A549 (cell line): ENCODE data around the gene INTS6. TPM values are rescaled to one million over a fixed set of nuclear protein-coding genes. Genes with fewer than 3 reads are reported as not detected.

ENCODE experiments used
- ATAC-seq, 2 experiments: fragments of 200-7000 bp in 1 of 2; fragments of >200 bp in 1 of 2; cut with Nextera tagmentation in 1 of 2; cut with Tn5 transposase in 1 of 2; 3 replicates each; pipeline versions ENCODE4 v1.8.0 to v1.9.1; 2018 to 2020; ENCODE audit warnings: mild to moderate bottlenecking in 1 of 2, moderate library complexity in 1 of 2
- CTCF ChIA-PET: fragments of 300-600 bp; sonication (Branson Sonifier 250); formaldehyde crosslinking; extraction: SDS; loops from one replicate; lab custom pipeline; 2021; ENCODE audit warnings: antibody characterized with exemption, inconsistent platforms; lab: Yijun Ruan, JAX
- POLR2A ChIA-PET: fragments of 350-600 bp; formaldehyde crosslinking; extraction: SDS; loops from one replicate; lab custom pipeline; 2021; ENCODE audit warnings: antibody characterized with exemption, inconsistent platforms; lab: Yijun Ruan, JAX
- DNase-seq, 2 experiments: peaks; one replicate each; pipeline versions ENCODE4 v3.0.0 to v3.0.0-alpha.2; 2011 to 2016; ENCODE audit warnings: low read depth in 1 of 2, low spot score in 1 of 2
- FAIRE-seq: peaks from 2 replicates; lab custom pipeline; 2011; peaks lifted over from hg19 to GRCh38; lab: Jason Lieb, UNC
- H3K27ac ChIP-seq, 2 experiments: fragments of >200 bp; sonication (Bioruptor Twin); formaldehyde crosslinking; 3 replicates each; pipeline ENCODE4 v1.5.1; 2016 to 2017
- H3K4me1 ChIP-seq: fragments of >200 bp; sonication (Bioruptor Twin); formaldehyde crosslinking; 3 replicates; pipeline ENCODE4 v1.6.1; 2016
- H3K4me2 ChIP-seq: fragments of >200 bp; sonication (Bioruptor Twin); formaldehyde crosslinking; 3 replicates; pipeline ENCODE4 v1.6.1; 2016
- H3K4me3 ChIP-seq: fragments of >200 bp; sonication (Bioruptor Twin); formaldehyde crosslinking; 3 replicates; pipeline ENCODE4 v1.5.1; 2016
- H3K9me3 ChIP-seq: fragments of >200 bp; sonication (Bioruptor Twin); formaldehyde crosslinking; 3 replicates; pipeline ENCODE4 v1.6.1; 2016
- CEBPB ChIP-seq, 2 experiments: fragments of >200 bp in 1 of 2; sonication (Bioruptor Twin) in 1 of 2; formaldehyde crosslinking in 1 of 2; IDR thresholded peaks; 2 replicates each; pipeline ENCODE4 v1.6.1; 2012 to 2016
- HDAC2 ChIP-seq: fragments of 200-600 bp; sonication (generic); IDR thresholded peaks from 2 replicates; pipeline ENCODE4 v1.6.1; 2016
- HOXB13 ChIP-seq: fragments of 250-450 bp; sonication (Bioruptor Pico); IDR thresholded peaks from 2 replicates; pipeline ENCODE4 v1.5.0; 2020; ENCODE audit warnings: low read depth, mild to moderate bottlenecking, moderate library complexity
- JUN ChIP-seq, 2 experiments: fragments of >200 bp; sonication (Bioruptor Twin); formaldehyde crosslinking; IDR thresholded peaks; 2 replicates in 1 of 2; 3 replicates in 1 of 2; pipeline ENCODE4 v1.6.1; 2016 to 2017
- KDM1A ChIP-seq: fragments of 200-600 bp; sonication (generic); IDR thresholded peaks from 2 replicates; pipeline ENCODE4 v1.6.1; 2016; ENCODE audit warnings: low read depth, mild to moderate bottlenecking
- MYC ChIP-seq: IDR thresholded peaks from 2 replicates; pipeline ENCODE4 v1.6.1; 2012; ENCODE audit warnings: mild to moderate bottlenecking, inconsistent platforms, low read length, improper control_type of control experiment, borderline replicate concordance
- NFE2L2 ChIP-seq: fragments of 150-350 bp; conservative IDR thresholded peaks from 2 replicates; pipeline ENCODE4 v1.6.1; 2014; ENCODE audit warnings: low read length
- PHF8 ChIP-seq: fragments of 200-600 bp; sonication (generic); IDR thresholded peaks from 2 replicates; pipeline ENCODE4 v1.6.1; 2016; ENCODE audit warnings: low read depth, mild to moderate bottlenecking, antibody characterized with exemption, moderate library complexity, borderline replicate concordance
- POLR2A ChIP-seq: IDR thresholded peaks from 2 replicates; pipeline ENCODE4 v1.6.1; 2012; ENCODE audit warnings: mild to moderate bottlenecking, low read length
- REST ChIP-seq: fragments of 200-600 bp; sonication (generic); IDR thresholded peaks from 2 replicates; pipeline ENCODE4 v1.6.1; 2016; ENCODE audit warnings: antibody characterized with exemption, mild to moderate bottlenecking, moderate library complexity
- TFCP2L1 ChIP-seq: fragments of 250-450 bp; sonication (Bioruptor Pico); IDR thresholded peaks from 2 replicates; pipeline ENCODE4 v1.5.0; 2021; ENCODE audit warnings: mild to moderate bottlenecking
- TP53 ChIP-seq: fragments of 250-450 bp; sonication (Bioruptor Pico); IDR thresholded peaks from 2 replicates; pipeline ENCODE4 v1.5.0; 2021; ENCODE audit warnings: mild to moderate bottlenecking, moderate library complexity
- ZFP36 ChIP-seq: fragments of 450-650 bp; IDR thresholded peaks from 2 replicates; pipeline ENCODE4 v1.6.1; 2014; ENCODE audit warnings: borderline replicate concordance; ENCODE audit not compliant: partially characterized antibody
- WGBS: methylation state at CpG from one replicate; pipeline ENCODE4 v1.1.6; 2017; ENCODE audit errors: missing lambda C conversion rate; 5-methylcytosine and 5-hydroxymethylcytosine counted together
- polyA minus RNA-seq: library from RNA; depleted of rRNA, polyadenylated mRNA; stranded (reverse); fragments of >200 nt; gene quantifications from 2 replicates; pipeline ENCODE4 v1.2.3, GENCODE V29; 2011; rRNA and poly(A)+ RNA removed
- polyA plus RNA-seq, 4 experiments: library from polyadenylated mRNA; depleted of rRNA in 3 of 4; stranded (reverse); fragments of >200 nt; fragmentation: RNase III in 1 of 4; extraction: RNeasy Plus Mini Kit Qiagen cat#74134 plus additional on column Dnase treatment in 1 of 4; gene quantifications; 2 replicates in 3 of 4; 3 replicates in 1 of 4; pipeline ENCODE4 v1.2.3, GENCODE V29; 2011 to 2017
- TF ChIP-seq, protein P1 (sequence below): fragments of >200 bp; sonication (Bioruptor Twin); formaldehyde crosslinking; IDR thresholded peaks from 3 replicates; pipeline ENCODE4 v1.6.1; 2016
- TF ChIP-seq, protein P2 (sequence below): IDR thresholded peaks from 2 replicates; pipeline ENCODE4 v1.6.1; 2012
- TF ChIP-seq, protein P3 (sequence below): fragments of 450-650 bp; IDR thresholded peaks from 2 replicates; pipeline ENCODE4 v1.6.1; 2014; ENCODE audit warnings: antibody characterized with exemption

Gene INTS6, protein sequence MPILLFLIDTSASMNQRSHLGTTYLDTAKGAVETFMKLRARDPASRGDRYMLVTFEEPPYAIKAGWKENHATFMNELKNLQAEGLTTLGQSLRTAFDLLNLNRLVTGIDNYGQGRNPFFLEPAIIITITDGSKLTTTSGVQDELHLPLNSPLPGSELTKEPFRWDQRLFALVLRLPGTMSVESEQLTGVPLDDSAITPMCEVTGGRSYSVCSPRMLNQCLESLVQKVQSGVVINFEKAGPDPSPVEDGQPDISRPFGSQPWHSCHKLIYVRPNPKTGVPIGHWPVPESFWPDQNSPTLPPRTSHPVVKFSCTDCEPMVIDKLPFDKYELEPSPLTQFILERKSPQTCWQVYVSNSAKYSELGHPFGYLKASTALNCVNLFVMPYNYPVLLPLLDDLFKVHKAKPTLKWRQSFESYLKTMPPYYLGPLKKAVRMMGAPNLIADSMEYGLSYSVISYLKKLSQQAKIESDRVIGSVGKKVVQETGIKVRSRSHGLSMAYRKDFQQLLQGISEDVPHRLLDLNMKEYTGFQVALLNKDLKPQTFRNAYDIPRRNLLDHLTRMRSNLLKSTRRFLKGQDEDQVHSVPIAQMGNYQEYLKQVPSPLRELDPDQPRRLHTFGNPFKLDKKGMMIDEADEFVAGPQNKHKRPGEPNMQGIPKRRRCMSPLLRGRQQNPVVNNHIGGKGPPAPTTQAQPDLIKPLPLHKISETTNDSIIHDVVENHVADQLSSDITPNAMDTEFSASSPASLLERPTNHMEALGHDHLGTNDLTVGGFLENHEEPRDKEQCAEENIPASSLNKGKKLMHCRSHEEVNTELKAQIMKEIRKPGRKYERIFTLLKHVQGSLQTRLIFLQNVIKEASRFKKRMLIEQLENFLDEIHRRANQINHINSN
- 37.1 and 42.6 TPM in 2 replicates for polyA plus RNA-seq (2011; rRNA removed)
- 5.1 and 5.3 TPM in 2 replicates for polyA plus RNA-seq (2012; cell fraction: cytosol; rRNA removed)
- 4.8 and 5.6 TPM in 2 replicates for polyA plus RNA-seq (2012; cell fraction: nucleus; rRNA removed)
- polyA plus RNA-seq (2017; fragmentation: RNase III; extraction: RNeasy Plus Mini Kit Qiagen cat#74134 plus additional on column Dnase treatment), result 11.5 to 12.6 TPM (median 12.1 TPM) in 3 replicates
- 41.2 and 43.5 TPM in 2 replicates for polyA minus RNA-seq

DNA sequence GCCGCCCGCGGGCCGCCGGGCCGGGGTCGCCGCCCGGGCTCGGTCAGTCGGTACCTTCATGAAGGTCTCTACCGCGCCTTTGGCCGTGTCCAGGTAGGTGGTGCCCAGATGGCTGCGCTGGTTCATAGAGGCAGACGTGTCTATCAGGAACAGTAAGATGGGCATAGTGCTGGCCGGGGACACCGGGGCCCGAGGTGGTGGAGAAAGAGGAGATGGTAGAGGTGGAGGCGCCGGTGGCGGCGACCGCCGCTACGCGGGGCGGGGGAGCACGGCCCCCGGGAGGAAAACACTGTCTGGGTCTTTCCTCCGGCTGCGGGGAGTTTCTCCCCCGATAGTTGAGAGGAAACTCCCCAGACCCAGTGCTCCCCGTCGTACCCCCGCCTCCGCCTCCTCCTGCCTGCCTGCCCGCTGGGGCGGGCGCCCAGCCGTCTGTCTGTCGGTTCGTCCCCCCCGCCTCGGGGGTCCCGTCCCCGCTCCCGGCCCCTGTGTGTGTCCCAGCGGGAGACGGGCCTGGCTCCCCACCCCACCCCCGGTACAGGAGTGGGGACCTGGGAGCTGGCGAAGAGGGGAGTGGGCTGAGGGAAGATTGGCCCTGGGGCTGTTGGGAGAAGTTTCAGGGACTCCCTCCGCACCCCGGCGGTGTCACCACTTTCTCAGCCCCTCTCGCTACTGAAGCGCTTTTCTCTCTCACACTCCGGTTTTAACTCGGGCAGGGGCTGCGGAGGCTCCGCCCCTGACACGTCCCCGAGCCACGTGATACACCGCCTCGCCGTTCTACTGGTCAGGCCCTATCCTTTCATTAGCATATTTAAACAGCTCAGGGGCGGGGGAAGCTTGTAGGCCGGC is at the start of gene INTS6:
Gene INTS6, minus strand, starts transcription at position 676 of the 846 bp plus-strand sequence. Its CDS starts 511 bp downstream, at position 165.
- TF ChIP-seq MYC (0 out of 2 replicates have a peak, but pooled peaks have one; percentile 17), JUN (IDR thresholded peaks at IDR 0.05) (peak; percentile 90 to 98), POLR2A (peak; percentile 99), HOXB13 (no peak), HDAC2 (no peak), PHF8 (peak; percentile 89), ZFP36 (no peak), CEBPB (IDR thresholded peaks at IDR 0.05) (no peak), KDM1A (no peak), TFCP2L1 (CRISPR knock-in tag) (peak; percentile 77), REST (peak; percentile 38; the same call in 1 of the 2 replicates), NFE2L2 (no peak), TP53 (CRISPR knock-in tag) (no peak)
- TF ChIP-seq, protein P1, sequence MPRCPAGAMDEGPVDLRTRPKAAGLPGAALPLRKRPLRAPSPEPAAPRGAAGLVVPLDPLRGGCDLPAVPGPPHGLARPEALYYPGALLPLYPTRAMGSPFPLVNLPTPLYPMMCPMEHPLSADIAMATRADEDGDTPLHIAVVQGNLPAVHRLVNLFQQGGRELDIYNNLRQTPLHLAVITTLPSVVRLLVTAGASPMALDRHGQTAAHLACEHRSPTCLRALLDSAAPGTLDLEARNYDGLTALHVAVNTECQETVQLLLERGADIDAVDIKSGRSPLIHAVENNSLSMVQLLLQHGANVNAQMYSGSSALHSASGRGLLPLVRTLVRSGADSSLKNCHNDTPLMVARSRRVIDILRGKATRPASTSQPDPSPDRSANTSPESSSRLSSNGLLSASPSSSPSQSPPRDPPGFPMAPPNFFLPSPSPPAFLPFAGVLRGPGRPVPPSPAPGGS, result peak; percentile 98
- TF ChIP-seq, protein P2, sequence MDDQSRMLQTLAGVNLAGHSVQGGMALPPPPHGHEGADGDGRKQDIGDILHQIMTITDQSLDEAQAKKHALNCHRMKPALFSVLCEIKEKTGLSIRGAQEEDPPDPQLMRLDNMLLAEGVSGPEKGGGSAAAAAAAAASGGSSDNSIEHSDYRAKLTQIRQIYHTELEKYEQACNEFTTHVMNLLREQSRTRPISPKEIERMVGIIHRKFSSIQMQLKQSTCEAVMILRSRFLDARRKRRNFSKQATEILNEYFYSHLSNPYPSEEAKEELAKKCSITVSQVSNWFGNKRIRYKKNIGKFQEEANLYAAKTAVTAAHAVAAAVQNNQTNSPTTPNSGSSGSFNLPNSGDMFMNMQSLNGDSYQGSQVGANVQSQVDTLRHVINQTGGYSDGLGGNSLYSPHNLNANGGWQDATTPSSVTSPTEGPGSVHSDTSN, result peak; percentile 78; the same call in 1 of the 2 replicates
- TF ChIP-seq, protein P3, sequence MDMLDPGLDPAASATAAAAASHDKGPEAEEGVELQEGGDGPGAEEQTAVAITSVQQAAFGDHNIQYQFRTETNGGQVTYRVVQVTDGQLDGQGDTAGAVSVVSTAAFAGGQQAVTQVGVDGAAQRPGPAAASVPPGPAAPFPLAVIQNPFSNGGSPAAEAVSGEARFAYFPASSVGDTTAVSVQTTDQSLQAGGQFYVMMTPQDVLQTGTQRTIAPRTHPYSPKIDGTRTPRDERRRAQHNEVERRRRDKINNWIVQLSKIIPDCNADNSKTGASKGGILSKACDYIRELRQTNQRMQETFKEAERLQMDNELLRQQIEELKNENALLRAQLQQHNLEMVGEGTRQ, result peak; percentile 92
- Histone ChIP-seq H3K9me3 (no peaks in the 10 kb centered on the region), H3K4me1 (peaks cover 31% of the 10 kb centered on the region), H3K4me2 (peak within 1 kb of the TSS; percentile 96), H3K4me3 (peak within 1 kb of the TSS; percentile 100), H3K27ac (peak within 1 kb of the TSS; percentile 100)
- ATAC-seq (peak; percentile 73 to 91), FAIRE-seq (no peak), DNase-seq (peak; percentile 85 to 98)
- POLR2A ChIA-PET, result interaction anchor here (0.5 to 3.8 kb wide), 59 partner anchors 8 to 362 kb away, joined by 3 to 43 read pairs (median 4); partner anchors contain the start of gene WDFY2
- under 1% methylated on average over 32 of the region's 69 CpGs for WGBS
- CTCF ChIA-PET, result interaction anchor here (0.7 to 2.1 kb wide), 3 partner anchors 8 to 345 kb away, joined by 3 to 10 read pairs (median 4); no protein-coding TSS in a partner anchor
